Measurements from ENCODE around the gene CDH13. TPM values are rescaled to one million over a fixed set of nuclear protein-coding genes. Genes with fewer than 3 reads are reported as not detected.
A peak's percentile ranks its signal among the peaks of the same experiment; 100 is the strongest.

Gene CDH13
- total and polyA plus RNA-seq, 2 donors (not counting 1 experiment from before 2014, with no cell fraction given) = 27.6 to 96.7 TPM

DNA sequence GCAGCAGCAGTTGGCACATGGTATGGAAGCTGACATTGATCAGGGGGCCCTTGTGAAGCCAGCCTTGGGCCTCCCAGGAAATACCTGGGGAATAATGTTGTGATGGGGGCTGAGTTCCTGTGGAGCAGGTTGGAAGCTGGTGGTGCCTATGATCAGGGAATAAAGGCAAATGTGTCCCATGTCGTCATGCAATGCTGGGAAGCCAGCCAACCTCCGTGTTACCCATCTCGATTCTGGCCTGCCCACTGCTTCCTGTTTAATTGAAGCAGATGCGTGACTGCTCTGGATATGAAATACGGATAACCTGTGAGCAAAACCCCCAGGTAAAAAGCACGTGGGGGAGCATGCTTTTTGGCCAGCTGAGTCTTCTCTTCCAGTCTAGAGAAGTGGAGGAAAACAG is 600.6 kb downstream of the CDH13 start:
- H3K4me3 ChIP-seq (replicated peaks in 1 of 4; ENCODE audit: control extremely low read depth in 1 of 4, insufficient read depth in 1 of 4, low read depth in 3 of 4, low read length in 4 of 4) = no peak overlapping the region
- H3K36me3 ChIP-seq (ENCODE audit: control insufficient read depth, insufficient read depth, low read length) = no peaks in the 10 kb centered on the region
- no peak overlapping the region for H3K4me2 ChIP-seq (ENCODE audit: extremely low read depth, insufficient read depth, low read length)
- H3K4me1 ChIP-seq (ENCODE audit: control insufficient read depth, extremely low read depth, insufficient read depth, low read length) = no peaks in the 10 kb centered on the region
- no peaks in the 10 kb centered on the region for H3K27me3 ChIP-seq (ENCODE audit: control insufficient read depth, insufficient read depth, low read length)
- no peak overlapping the region for H3K27ac ChIP-seq (ENCODE audit: insufficient read depth, low read length)
- no peak overlapping the region for H2AFZ ChIP-seq (ENCODE audit: low read length)
- H3K9me3 ChIP-seq (ENCODE audit: control insufficient read depth, insufficient read depth, low read depth, low read length) = no peaks in the 10 kb centered on the region
- no peaks in the 10 kb centered on the region for H3K79me2 ChIP-seq (ENCODE audit: control insufficient read depth, insufficient read depth, low read length)
- no peak for DNase-seq (ENCODE audit: low read depth in 2 of 2)
- no peak overlapping the region for H3K9ac ChIP-seq (ENCODE audit: insufficient read depth, low read length)
- no peaks in the 10 kb centered on the region for H4K20me1 ChIP-seq (ENCODE audit: control insufficient read depth, extremely low read depth, insufficient read depth, low read length)
- TF ChIP-seq, protein P1, sequence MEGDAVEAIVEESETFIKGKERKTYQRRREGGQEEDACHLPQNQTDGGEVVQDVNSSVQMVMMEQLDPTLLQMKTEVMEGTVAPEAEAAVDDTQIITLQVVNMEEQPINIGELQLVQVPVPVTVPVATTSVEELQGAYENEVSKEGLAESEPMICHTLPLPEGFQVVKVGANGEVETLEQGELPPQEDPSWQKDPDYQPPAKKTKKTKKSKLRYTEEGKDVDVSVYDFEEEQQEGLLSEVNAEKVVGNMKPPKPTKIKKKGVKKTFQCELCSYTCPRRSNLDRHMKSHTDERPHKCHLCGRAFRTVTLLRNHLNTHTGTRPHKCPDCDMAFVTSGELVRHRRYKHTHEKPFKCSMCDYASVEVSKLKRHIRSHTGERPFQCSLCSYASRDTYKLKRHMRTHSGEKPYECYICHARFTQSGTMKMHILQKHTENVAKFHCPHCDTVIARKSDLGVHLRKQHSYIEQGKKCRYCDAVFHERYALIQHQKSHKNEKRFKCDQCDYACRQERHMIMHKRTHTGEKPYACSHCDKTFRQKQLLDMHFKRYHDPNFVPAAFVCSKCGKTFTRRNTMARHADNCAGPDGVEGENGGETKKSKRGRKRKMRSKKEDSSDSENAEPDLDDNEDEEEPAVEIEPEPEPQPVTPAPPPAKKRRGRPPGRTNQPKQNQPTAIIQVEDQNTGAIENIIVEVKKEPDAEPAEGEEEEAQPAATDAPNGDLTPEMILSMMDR (conservative IDR thresholded peaks at IDR 0.05 in 1 of 2, IDR thresholded peaks at IDR 0.05 in 1 of 2; ENCODE audit: low read depth in 1 of 2, low read length in 2 of 2) = no peak
- TF ChIP-seq EZH2 (IDR thresholded peaks at IDR 0.05; ENCODE audit: low read length, missing control alignments) = no peak

DNA sequence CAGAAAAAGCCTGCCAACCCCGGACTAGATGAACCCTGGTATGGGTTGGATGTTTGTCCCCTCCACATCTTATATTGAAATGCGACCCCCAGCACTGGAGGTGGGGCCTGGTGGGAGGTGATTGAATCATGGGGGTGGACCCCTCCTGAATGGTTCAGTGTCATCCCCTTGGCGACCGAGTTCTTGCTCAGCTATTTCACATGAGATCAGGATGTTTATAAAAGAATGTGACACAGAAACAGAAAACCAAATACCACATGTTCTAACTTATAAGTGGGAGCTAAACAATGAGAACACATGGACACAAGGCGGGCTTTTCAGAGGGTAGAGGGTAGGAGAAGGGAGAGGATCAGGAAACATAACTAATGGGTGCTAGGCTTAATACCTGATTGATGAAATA is 605.0 kb downstream of the CDH13 start:
- DNase-seq (ENCODE audit: low read depth in 2 of 2) = peak; percentile 14 to 21
- Histone ChIP-seq H3K36me3 (ENCODE audit: control insufficient read depth, insufficient read depth, low read length) (no peaks in the 10 kb centered on the region), H2AFZ (ENCODE audit: low read length) (no peak overlapping the region)

DNA sequence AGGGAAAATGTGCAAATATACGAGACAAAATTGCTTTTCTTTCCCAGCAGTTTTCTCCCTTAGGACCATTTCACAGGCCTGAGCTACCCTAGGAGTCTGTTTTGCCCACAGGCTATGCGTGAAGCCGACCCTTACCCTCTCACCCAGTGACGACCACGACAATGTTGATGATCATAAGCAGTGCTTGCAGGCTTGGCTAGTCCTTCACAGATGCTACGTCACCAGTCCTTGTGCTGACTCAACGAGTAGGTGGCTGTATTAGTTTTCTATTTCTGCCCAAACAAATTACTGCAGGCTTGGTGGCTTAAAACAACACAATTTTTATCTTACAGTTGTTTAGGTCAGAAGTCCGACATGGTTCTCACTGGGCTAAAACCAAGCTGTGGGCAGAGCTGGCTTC is 606.4 kb downstream of the CDH13 start:
- TF ChIP-seq, protein P1 (conservative IDR thresholded peaks at IDR 0.05 in 1 of 2, IDR thresholded peaks at IDR 0.05 in 1 of 2; ENCODE audit: low read depth in 1 of 2, low read length in 2 of 2) = no peak
- no peak for TF ChIP-seq EZH2 (IDR thresholded peaks at IDR 0.05; ENCODE audit: low read length, missing control alignments)
- H3K4me3 ChIP-seq (replicated peaks in 1 of 4; ENCODE audit: control extremely low read depth in 1 of 4, insufficient read depth in 1 of 4, low read depth in 3 of 4, low read length in 4 of 4) = no peak overlapping the region
- H3K79me2 ChIP-seq (ENCODE audit: control insufficient read depth, insufficient read depth, low read length) = no peaks in the 10 kb centered on the region
- H3K27me3 ChIP-seq (ENCODE audit: control insufficient read depth, insufficient read depth, low read length) = no peaks in the 10 kb centered on the region
- H3K4me1 ChIP-seq (ENCODE audit: control insufficient read depth, extremely low read depth, insufficient read depth, low read length) = no peaks in the 10 kb centered on the region
- no peak overlapping the region for H3K27ac ChIP-seq (ENCODE audit: insufficient read depth, low read length)
- no peak overlapping the region for H3K9ac ChIP-seq (ENCODE audit: insufficient read depth, low read length)
- no peak overlapping the region for H2AFZ ChIP-seq (ENCODE audit: low read length)
- no peaks in the 10 kb centered on the region for H3K36me3 ChIP-seq (ENCODE audit: control insufficient read depth, insufficient read depth, low read length)
- H4K20me1 ChIP-seq (ENCODE audit: control insufficient read depth, extremely low read depth, insufficient read depth, low read length) = no peaks in the 10 kb centered on the region
- DNase-seq (ENCODE audit: low read depth in 2 of 2) = peak; percentile 38 to 70
- no peak overlapping the region for H3K4me2 ChIP-seq (ENCODE audit: extremely low read depth, insufficient read depth, low read length)
- H3K9me3 ChIP-seq (ENCODE audit: control insufficient read depth, insufficient read depth, low read depth, low read length) = no peaks in the 10 kb centered on the region

More for the DNA sequence above, 605.0 kb downstream of the CDH13 start:
- Histone ChIP-seq H4K20me1 (ENCODE audit: control insufficient read depth, extremely low read depth, insufficient read depth, low read length) (no peaks in the 10 kb centered on the region), H3K79me2 (ENCODE audit: control insufficient read depth, insufficient read depth, low read length) (no peaks in the 10 kb centered on the region), H3K9ac (ENCODE audit: insufficient read depth, low read length) (no peak overlapping the region), H3K9me3 (ENCODE audit: control insufficient read depth, insufficient read depth, low read depth, low read length) (no peaks in the 10 kb centered on the region), H3K4me3 (replicated peaks in 1 of 4; ENCODE audit: control extremely low read depth in 1 of 4, insufficient read depth in 1 of 4, low read depth in 3 of 4, low read length in 4 of 4) (no peak overlapping the region), H3K4me2 (ENCODE audit: extremely low read depth, insufficient read depth, low read length) (no peak overlapping the region), H3K4me1 (ENCODE audit: control insufficient read depth, extremely low read depth, insufficient read depth, low read length) (no peaks in the 10 kb centered on the region), H3K27ac (ENCODE audit: insufficient read depth, low read length) (no peak overlapping the region), H3K27me3 (ENCODE audit: control insufficient read depth, insufficient read depth, low read length) (no peaks in the 10 kb centered on the region)
- TF ChIP-seq EZH2 (IDR thresholded peaks at IDR 0.05; ENCODE audit: low read length, missing control alignments) = no peak
- TF ChIP-seq, protein P1 (conservative IDR thresholded peaks at IDR 0.05 in 1 of 2, IDR thresholded peaks at IDR 0.05 in 1 of 2; ENCODE audit: low read depth in 1 of 2, low read length in 2 of 2) = no peak

Data from fibroblast of lung (primary cell).